K562 (cell line): Measurements from ENCODE around the gene HMCN1. TPM values are rescaled to one million over a fixed set of nuclear protein-coding genes. Genes with fewer than 3 reads are reported as not detected.

Source experiments
- CC2D1A ChIP-seq: fragments of 450-650 bp; IDR thresholded peaks from 2 replicates; pipeline ENCODE4 v1.6.1; 2017; ENCODE audit warnings: mild to moderate bottlenecking
- CEBPG ChIP-seq, 3 experiments: fragments of 200-800 bp in 1 of 3; sonication (Bioruptor generic) in 1 of 3; sonication (generic) in 1 of 3; formaldehyde crosslinking in 1 of 3; IDR thresholded peaks in 2 of 3; conservative IDR thresholded peaks in 1 of 3; 2 replicates each; pipeline versions ENCODE4 v1.6.1 to v1.8.0; 2016 to 2022; ENCODE audit warnings: missing compliant biosample characterization in 2 of 3, missing genetic modification characterization in 2 of 3, mild to moderate bottlenecking in 1 of 3, missing genetic modification reagents in 1 of 3
- DMBX1 ChIP-seq: fragments of 250-450 bp; sonication (Bioruptor Pico); IDR thresholded peaks from 2 replicates; pipeline ENCODE4 v1.8.0; 2022; ENCODE audit warnings: inconsistent platforms, mild to moderate bottlenecking, moderate library complexity, borderline replicate concordance
- ETS2 ChIP-seq: IDR thresholded peaks from 2 replicates; pipeline ENCODE4 v1.6.1; 2016; ENCODE audit warnings: borderline replicate concordance, missing genetic modification characterization, mild to moderate bottlenecking, moderate library complexity, missing compliant biosample characterization; ENCODE audit not compliant: poor library complexity, severe bottlenecking
- FOXJ2 ChIP-seq: fragments of 200-800 bp; sonication (Bioruptor generic); IDR thresholded peaks from 2 replicates; pipeline ENCODE4 v1.6.1; 2016; ENCODE audit warnings: missing genetic modification characterization, missing compliant biosample characterization
- KLF6 ChIP-seq: fragments of 250-450 bp; sonication (Bioruptor Pico); IDR thresholded peaks from 2 replicates; pipeline ENCODE4 v1.4.0; 2020; ENCODE audit warnings: mild to moderate bottlenecking, moderate library complexity, borderline replicate concordance
- MAZ ChIP-seq, 2 experiments: fragments of 450-650 bp in 1 of 2; sonication (generic) in 1 of 2; formaldehyde crosslinking; IDR thresholded peaks in 1 of 2; conservative IDR thresholded peaks in 1 of 2; 2 replicates each; pipeline versions ENCODE4 v1.4.0 to v1.5.0; 2020; ENCODE audit warnings: mild to moderate bottlenecking in 1 of 2, missing genetic modification reagents in 1 of 2
- MBD2 ChIP-seq: sonication (generic); IDR thresholded peaks from 2 replicates; pipeline ENCODE4 v1.6.1; 2016; ENCODE audit warnings: low read depth, borderline replicate concordance
- MCM5 ChIP-seq: fragments of 450-650 bp; IDR thresholded peaks from 2 replicates; pipeline ENCODE4 v1.6.1; 2016; ENCODE audit warnings: low read depth
- NFE2 ChIP-seq: IDR thresholded peaks from 2 replicates; pipeline ENCODE4 v1.6.1; 2014; ENCODE audit warnings: antibody characterized with exemption, low read depth
- PHF20 ChIP-seq: fragments of 450-650 bp; IDR thresholded peaks from 2 replicates; pipeline ENCODE4 v1.6.1; 2018; ENCODE audit not compliant: partially characterized antibody
- POLR2A ChIP-seq: fragments of 450-650 bp; conservative IDR thresholded peaks from 2 replicates; pipeline ENCODE4 v1.6.1; 2016
- PURB ChIP-seq: sonication (generic); formaldehyde crosslinking; IDR thresholded peaks from 2 replicates; pipeline ENCODE4 v1.9.0; 2021; ENCODE audit warnings: low read depth, mild to moderate bottlenecking, missing genetic modification reagents
- SRSF3 ChIP-seq: fragments of 200-400 bp; formaldehyde crosslinking; IDR thresholded peaks from 2 replicates; pipeline ENCODE4 v1.6.1; 2016; ENCODE audit warnings: mild to moderate bottlenecking, low read length, moderate library complexity; ENCODE audit not compliant: insufficient read depth
- ZNF79 ChIP-seq: fragments of 250-450 bp; sonication (Bioruptor Pico); IDR thresholded peaks from 2 replicates; pipeline ENCODE4 v1.4.0; 2020; ENCODE audit warnings: low read depth, mild to moderate bottlenecking, moderate library complexity
- polyA plus RNA-seq, 8 experiments: library from polyadenylated mRNA; depleted of rRNA in 4 of 8; stranded (reverse) in 5 of 8; unstranded in 3 of 8; fragments of >200 nt; fragmentation: Nextera tagmentation in 2 of 8; fragmentation: Illumina TruSeq in 1 of 8; extraction: Ambion mirVana in 2 of 8; extraction: Trizol in 1 of 8; gene quantifications; 2 replicates each; pipeline versions ENCODE4 v1.2.1 to v1.2.3, GENCODE V29; 2011 to 2014; ENCODE audit warnings: inconsistent platforms in 1 of 8, missing spikeins in 1 of 8
- total RNA-seq, 7 experiments: library from RNA; depleted of rRNA in 6 of 7; stranded (reverse); fragments of >200 nt in 6 of 7; fragmentation: Illumina TruSeq in 2 of 7; extraction: Trizol in 2 of 7; gene quantifications; 2 replicates each; pipeline versions ENCODE4 v1.2.1 to v1.2.3, GENCODE V29; 2011 to 2021; ENCODE audit warnings: low replicate concordance in 1 of 7
- TF ChIP-seq, protein P1 (sequence below), 3 experiments: fragments of 200-800 bp in 1 of 3; sonication (Bioruptor generic) in 1 of 3; sonication (generic) in 1 of 3; formaldehyde crosslinking in 1 of 3; IDR thresholded peaks; 2 replicates each; pipeline versions ENCODE4 v1.6.1 to v1.8.0; 2016 to 2022; ENCODE audit warnings: mild to moderate bottlenecking in 2 of 3, missing compliant biosample characterization in 2 of 3, missing genetic modification characterization in 2 of 3, missing genetic modification reagents in 1 of 3
- TF ChIP-seq, protein P2 (sequence below): fragments of 450-650 bp; formaldehyde crosslinking; IDR thresholded peaks from 2 replicates; pipeline ENCODE4 v1.4.0; 2020; ENCODE audit warnings: mild to moderate bottlenecking, mixed read lengths
- TF ChIP-seq, protein P3 (sequence below): fragments of 450-650 bp; formaldehyde crosslinking; IDR thresholded peaks from 2 replicates; pipeline ENCODE4 v1.4.0; 2020; ENCODE audit warnings: mild to moderate bottlenecking, moderate library complexity
- TF ChIP-seq, protein P4 (sequence below): fragments of 150-350 bp; IDR thresholded peaks from 2 replicates; pipeline ENCODE4 v1.6.1; 2014; ENCODE audit warnings: low read depth, mild to moderate bottlenecking, low read length, borderline replicate concordance

HMCN1 gene
- total and polyA plus RNA-seq, 9 of the 15 experiments (the other 6 are each of a cell fraction or from before 2014, with no cell fraction given): 0.07 to 0.36 (median 0.21) TPM

DNA sequence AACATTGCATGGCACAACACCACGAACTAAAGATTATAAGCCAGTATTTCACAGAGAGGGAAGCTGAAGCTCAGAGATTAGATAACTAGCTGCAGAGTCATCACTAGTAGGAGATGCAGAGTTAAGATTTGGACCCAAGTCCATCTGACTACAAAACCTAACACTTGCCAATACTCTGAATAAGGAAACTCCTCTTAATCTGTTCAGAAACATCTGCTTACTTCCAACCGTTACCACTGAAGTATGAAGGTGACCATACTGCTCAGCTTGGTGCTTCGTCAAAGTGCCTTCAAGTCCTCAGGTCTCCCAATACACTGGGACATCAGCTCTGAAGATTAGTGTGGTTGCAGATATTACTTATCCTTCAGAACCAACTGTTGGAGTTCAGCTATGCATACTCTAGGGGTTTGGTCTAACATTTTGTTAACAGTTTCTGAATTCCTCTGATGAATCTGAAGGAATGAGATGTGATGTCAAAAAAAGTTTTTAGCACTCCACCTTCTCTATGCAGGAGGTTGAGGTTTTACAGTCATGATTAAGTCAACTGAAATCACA lies 461.3 kb downstream of the HMCN1 start (continued):
- TF ChIP-seq MAZ (CRISPR knock-in tag; conservative IDR thresholded peaks at IDR 0.05 in 1 of 2, IDR thresholded peaks at IDR 0.05 in 1 of 2): 0 out of 4 replicates have a peak, but pooled peaks of 1 of the 2 experiments have one; percentile 35
- TF ChIP-seq PHF20: no peak
- TF ChIP-seq KLF6 (CRISPR knock-in tag): peak; percentile 63; the same call in 1 of the 2 replicates
- TF ChIP-seq ZNF79 (CRISPR knock-in tag): 0 out of 2 replicates have a peak, but pooled peaks have one; percentile 21
- TF ChIP-seq CEBPG (CRISPR knock-in tag; IDR thresholded peaks at IDR 0.05): no peak
- 0 out of 4 replicates have a peak, but pooled peaks of 1 of the 2 experiments have one; percentile 15 for TF ChIP-seq CEBPG (tag; conservative IDR thresholded peaks at IDR 0.05 in 1 of 2, IDR thresholded peaks at IDR 0.05 in 1 of 2)
- TF ChIP-seq CC2D1A: peak; percentile 88
- TF ChIP-seq SRSF3: no peak
- TF ChIP-seq MBD2: peak; percentile 32; the same call in 1 of the 2 replicates
- TF ChIP-seq ETS2: no peak
- TF ChIP-seq FOXJ2 (tag): 0 out of 2 replicates have a peak, but pooled peaks have one; percentile 55
- TF ChIP-seq, protein P1, sequence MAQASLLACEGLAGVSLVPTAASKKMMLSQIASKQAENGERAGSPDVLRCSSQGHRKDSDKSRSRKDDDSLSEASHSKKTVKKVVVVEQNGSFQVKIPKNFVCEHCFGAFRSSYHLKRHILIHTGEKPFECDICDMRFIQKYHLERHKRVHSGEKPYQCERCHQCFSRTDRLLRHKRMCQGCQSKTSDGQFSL (CRISPR knock-in tag; IDR thresholded peaks at IDR 0.05): no peak
- TF ChIP-seq, protein P1 (tag; IDR thresholded peaks at IDR 0.05): peak in 1 of 2 experiments; percentile 19; a peak in 1 of 4 replicates
- TF ChIP-seq PURB (CRISPR knock-in tag): no peak
- TF ChIP-seq, protein P2, sequence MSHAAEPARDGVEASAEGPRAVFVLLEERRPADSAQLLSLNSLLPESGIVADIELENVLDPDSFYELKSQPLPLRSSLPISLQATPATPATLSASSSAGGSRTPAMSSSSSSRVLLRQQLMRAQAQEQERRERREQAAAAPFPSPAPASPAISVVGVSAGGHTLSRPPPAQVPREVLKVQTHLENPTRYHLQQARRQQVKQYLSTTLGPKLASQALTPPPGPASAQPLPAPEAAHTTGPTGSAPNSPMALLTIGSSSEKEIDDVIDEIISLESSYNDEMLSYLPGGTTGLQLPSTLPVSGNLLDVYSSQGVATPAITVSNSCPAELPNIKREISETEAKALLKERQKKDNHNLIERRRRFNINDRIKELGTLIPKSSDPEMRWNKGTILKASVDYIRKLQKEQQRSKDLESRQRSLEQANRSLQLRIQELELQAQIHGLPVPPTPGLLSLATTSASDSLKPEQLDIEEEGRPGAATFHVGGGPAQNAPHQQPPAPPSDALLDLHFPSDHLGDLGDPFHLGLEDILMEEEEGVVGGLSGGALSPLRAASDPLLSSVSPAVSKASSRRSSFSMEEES (CRISPR knock-in tag): no peak
- TF ChIP-seq, protein P3, sequence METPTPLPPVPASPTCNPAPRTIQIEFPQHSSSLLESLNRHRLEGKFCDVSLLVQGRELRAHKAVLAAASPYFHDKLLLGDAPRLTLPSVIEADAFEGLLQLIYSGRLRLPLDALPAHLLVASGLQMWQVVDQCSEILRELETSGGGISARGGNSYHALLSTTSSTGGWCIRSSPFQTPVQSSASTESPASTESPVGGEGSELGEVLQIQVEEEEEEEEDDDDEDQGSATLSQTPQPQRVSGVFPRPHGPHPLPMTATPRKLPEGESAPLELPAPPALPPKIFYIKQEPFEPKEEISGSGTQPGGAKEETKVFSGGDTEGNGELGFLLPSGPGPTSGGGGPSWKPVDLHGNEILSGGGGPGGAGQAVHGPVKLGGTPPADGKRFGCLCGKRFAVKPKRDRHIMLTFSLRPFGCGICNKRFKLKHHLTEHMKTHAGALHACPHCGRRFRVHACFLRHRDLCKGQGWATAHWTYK (CRISPR knock-in tag): 0 out of 2 replicates have a peak, but pooled peaks have one; percentile 85
- peak; percentile 95 for TF ChIP-seq DMBX1 (CRISPR knock-in tag)
- TF ChIP-seq, protein P4, sequence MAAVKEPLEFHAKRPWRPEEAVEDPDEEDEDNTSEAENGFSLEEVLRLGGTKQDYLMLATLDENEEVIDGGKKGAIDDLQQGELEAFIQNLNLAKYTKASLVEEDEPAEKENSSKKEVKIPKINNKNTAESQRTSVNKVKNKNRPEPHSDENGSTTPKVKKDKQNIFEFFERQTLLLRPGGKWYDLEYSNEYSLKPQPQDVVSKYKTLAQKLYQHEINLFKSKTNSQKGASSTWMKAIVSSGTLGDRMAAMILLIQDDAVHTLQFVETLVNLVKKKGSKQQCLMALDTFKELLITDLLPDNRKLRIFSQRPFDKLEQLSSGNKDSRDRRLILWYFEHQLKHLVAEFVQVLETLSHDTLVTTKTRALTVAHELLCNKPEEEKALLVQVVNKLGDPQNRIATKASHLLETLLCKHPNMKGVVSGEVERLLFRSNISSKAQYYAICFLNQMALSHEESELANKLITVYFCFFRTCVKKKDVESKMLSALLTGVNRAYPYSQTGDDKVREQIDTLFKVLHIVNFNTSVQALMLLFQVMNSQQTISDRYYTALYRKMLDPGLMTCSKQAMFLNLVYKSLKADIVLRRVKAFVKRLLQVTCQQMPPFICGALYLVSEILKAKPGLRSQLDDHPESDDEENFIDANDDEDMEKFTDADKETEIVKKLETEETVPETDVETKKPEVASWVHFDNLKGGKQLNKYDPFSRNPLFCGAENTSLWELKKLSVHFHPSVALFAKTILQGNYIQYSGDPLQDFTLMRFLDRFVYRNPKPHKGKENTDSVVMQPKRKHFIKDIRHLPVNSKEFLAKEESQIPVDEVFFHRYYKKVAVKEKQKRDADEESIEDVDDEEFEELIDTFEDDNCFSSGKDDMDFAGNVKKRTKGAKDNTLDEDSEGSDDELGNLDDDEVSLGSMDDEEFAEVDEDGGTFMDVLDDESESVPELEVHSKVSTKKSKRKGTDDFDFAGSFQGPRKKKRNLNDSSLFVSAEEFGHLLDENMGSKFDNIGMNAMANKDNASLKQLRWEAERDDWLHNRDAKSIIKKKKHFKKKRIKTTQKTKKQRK: no peak
- TF ChIP-seq MCM5: no peak
- peak; percentile 92 for TF ChIP-seq NFE2
- no peak for TF ChIP-seq POLR2A
